ENCODE measurements around the gene XXYLT1. TPM values are rescaled to one million over a fixed set of nuclear protein-coding genes. Genes with fewer than 3 reads are reported as not detected.
"Not testable (repeated sequence)": the region's sequence is repeated elsewhere in the genome, so short reads cannot be mapped to it uniquely, and the experiment has no call there.

XXYLT1 gene
- total RNA-seq, 4 donors from 2014 or later: 6.0 to 16.1 (median 9.6) TPM

- no peak for ATAC-seq (ENCODE audit: low FRiP score)
- TF ChIP-seq CTCF (IDR thresholded peaks at IDR 0.05): no peak
- DNase-seq (ENCODE audit: low spot score): no peak
Observed at GRCh38 chr3:195296662-195297061, 25.7 kb upstream of the XXYLT1 start.

GRCh38 chr3:195291121-195291520 lies 20.2 kb upstream of the XXYLT1 start:
- DNase-seq (ENCODE audit: low spot score) (no peak), ATAC-seq (ENCODE audit: low FRiP score) (no peak)
- TF ChIP-seq CTCF (IDR thresholded peaks at IDR 0.05): no peak

DNA sequence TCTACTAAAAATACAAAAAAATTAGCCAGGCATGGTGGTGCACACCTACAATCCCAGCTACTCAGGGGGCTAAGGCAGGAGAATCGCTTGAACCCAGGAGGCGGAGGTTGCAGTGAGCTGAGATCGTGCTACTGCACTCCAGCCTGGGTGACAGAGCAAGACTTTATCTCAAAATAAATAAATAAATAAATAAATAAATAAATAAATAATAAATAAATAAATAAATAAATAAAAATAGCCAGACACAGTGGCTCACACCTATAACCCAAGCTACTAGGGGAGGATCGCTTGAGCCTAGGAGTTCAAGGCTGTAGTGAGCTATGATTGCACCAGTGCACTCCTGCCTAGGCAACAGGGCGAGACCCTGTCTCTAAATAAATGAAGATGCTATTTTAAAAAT lies 19.7 kb upstream of the XXYLT1 start:
- ATAC-seq (ENCODE audit: low FRiP score); DNase-seq (ENCODE audit: low spot score): not testable (repeated sequence)

DNA sequence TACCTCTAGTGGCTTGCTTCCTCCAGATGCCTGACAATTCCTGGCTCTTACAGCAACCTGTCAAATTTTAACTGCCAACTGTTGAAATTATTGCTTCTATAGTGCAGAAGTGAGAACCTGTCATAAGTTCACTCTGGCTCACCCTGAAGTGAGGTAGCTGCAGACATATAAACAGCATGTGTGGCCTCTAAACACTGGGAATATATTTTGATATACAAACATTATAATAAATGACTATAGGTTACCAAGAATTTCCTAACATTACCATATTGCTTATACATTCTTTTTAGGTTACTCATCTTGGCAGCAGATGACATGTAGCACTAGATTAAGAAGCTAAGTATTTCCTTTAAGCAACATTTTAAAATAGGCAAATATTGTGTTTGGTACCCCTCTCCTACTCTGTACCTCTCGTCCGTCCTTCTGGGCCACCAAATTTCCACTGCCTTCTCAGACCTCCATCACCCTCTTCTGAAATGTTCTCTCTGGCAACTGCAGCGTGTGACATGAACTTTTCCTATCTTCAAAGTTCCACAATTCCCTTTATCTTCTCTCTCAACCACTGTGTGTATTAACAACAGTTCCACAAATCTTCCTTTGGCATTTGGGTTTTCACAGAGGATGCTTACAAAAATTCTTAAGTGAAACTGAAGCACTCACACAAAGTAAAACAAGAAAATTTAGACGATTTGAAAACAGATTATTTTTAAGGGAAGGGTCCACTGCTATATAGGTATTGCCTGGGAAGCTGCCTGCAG lies 15.3 kb upstream of the XXYLT1 start:
- ATAC-seq (ENCODE audit: low FRiP score): no peak
- no peak for TF ChIP-seq CTCF (IDR thresholded peaks at IDR 0.05)
- no peak for DNase-seq (ENCODE audit: low spot score)

DNA sequence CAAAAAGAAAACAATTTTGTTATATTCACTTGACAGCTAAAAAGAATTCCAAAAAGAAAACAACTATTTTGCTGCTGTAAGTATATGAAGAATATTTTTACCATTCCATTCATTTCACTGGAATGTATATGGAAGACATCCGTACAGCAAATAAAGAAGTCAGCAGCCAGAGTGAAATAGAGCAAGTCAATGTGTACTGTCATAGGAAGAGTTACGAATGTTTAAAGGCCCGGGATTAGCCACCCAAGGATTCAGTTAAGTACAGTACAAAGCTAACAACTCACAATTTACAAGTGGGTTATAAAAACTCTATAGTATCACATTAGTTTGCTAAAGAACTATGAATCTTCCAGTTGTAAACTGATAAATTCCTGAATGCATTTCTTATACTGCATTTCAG lies 14.4 kb upstream of the XXYLT1 start:
- no peak for ATAC-seq (ENCODE audit: low FRiP score)
- no peak for DNase-seq (ENCODE audit: low spot score)
- no peak for TF ChIP-seq CTCF (IDR thresholded peaks at IDR 0.05)

DNA sequence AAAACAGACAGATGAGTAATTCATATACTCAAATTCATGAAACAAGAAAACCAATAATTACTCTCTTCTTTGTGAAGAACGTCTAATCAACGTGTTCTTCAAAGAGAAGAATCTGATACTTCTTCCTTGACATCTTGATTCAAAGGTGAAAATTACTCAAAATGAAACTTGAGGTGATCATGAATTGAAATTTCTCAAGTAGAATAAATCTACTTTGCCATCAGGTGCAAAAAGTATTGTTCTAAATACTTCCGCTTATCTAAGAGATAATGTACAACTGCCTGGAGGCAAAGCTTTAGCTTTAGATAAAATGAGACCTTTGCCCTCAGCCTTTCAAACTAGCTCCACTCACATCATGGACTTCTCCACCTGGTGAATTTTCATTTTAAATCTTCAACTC lies 13.9 kb upstream of the XXYLT1 start:
- ATAC-seq (ENCODE audit: low FRiP score) (no peak), DNase-seq (ENCODE audit: low spot score) (no peak)
- TF ChIP-seq CTCF (IDR thresholded peaks at IDR 0.05): no peak

- TF ChIP-seq CTCF (IDR thresholded peaks at IDR 0.05): no peak
Observed at GRCh38 chr3:195282961-195283360, 12.0 kb upstream of the XXYLT1 start.

More at GRCh38 chr3:195282961-195283360, 12.0 kb upstream of the XXYLT1 start:
- DNase-seq (ENCODE audit: low spot score) (no peak), ATAC-seq (ENCODE audit: low FRiP score) (no peak)
